Stromal cell of bone marrow (primary cell): Measurements from ENCODE around the gene TUBA3C.

Experiments
- DNase-seq: peaks from one replicate; pipeline ENCODE4 v3.0.0-alpha.2; 2012; ENCODE audit warnings: low read depth

Gene TUBA3C

GRCh38 chr13:19161308-19161707 lies 20.3 kb downstream of the TUBA3C start:
- no peak for DNase-seq

DNA sequence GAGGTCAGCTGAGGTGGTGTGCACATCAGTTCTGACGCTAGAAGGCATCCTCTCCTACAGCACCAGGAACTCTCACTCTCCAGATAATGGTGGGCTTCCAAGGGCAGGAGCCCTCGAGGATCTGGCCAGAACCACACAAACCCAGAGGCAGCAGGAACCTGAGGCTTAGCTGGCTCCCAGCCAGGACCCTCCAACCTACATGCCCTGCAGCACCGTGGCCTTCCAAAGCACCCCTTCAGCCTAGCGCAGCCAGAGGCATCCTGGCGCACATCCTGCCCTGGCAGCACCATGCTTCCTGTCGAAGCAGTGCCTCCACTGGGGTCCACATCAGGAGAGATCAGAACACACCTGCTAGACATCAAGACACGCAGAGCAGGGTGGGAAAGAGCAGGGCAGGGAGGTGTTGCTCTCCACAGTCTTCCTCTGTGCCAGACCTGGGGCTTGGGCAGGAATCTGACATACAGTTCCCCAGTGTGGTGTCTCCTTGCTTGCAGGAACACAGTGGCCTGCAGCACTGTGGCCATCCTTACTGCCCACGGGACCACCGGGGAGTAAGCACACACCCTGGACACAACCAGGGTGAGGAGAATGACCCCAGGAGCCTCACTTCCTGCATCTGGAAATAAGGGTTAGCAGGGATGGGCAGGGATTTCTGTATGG lies 21.7 kb downstream of the TUBA3C start:
- DNase-seq: no peak

DNA sequence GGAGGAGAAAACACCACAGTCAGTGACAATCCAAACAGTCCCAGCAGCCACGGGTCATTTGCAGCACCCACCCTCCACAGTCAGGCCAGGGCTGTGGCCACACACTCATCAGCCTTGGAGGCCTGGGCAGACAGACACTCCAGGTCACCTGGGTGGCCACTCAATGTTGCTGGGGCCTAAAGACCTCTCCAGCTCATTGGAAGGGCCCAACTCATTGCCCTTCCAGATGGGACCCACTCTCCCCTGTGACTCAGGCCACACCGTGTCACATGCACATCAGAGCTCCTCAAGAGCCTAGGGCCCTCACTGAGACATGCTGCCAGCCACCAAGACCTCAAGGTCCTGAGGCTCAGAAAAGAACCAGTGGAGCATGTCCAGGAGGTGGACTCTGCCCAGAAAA lies 22.4 kb downstream of the TUBA3C start:
- DNase-seq: no peak

DNA sequence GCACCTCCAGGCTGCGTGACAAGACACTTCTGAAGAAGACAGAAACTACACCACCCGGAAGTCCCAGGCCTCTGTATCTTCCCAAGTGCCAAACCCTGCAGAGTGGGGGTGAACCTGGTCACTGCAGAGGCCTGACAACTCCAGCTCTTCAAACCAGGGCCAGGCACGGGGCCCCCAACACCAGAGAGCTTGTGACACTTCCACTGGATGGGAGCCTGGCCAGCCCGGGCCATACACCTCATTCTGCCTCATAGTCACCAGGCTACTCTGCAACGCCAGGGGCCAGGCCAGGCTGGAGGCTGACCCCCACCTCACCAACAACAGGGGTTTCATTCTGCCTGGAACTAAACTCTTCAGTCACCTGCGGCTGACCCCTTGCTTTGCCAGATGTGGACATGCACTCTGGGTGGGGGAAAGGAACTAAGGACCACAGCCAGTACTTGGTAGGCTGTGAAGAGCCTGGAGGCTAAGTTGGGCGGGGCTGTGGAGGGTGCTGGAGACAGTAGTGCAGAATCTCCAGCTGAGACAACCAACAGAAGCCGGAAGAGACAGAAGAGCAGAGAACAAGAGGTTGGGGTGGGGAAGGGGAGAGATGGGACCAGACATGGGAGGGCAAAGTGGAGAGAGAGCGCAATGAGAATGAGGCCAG lies 23.0 kb downstream of the TUBA3C start:
- DNase-seq: no peak

DNA sequence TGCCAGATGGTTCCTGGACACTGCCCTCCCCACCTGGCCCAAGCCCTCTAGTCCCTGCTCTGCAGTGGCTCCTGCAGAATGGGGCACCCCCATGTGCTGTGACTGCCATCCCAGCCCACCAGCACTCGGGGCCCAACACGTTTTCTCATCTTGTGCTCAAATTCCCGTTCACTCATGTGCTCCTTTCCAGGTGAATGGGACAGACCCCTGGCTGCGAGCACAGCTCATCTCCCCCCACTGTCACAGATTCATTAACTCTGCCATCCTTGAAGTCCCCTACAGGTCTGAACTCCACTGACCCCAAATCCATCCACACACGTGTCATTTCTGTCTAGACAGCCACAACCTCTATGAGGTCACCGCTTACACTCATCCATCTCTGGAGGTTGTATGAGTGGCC lies 23.6 kb downstream of the TUBA3C start:
- no peak for DNase-seq

GRCh38 chr13:19157461-19157860 lies 24.2 kb downstream of the TUBA3C start:
- no peak for DNase-seq

DNA sequence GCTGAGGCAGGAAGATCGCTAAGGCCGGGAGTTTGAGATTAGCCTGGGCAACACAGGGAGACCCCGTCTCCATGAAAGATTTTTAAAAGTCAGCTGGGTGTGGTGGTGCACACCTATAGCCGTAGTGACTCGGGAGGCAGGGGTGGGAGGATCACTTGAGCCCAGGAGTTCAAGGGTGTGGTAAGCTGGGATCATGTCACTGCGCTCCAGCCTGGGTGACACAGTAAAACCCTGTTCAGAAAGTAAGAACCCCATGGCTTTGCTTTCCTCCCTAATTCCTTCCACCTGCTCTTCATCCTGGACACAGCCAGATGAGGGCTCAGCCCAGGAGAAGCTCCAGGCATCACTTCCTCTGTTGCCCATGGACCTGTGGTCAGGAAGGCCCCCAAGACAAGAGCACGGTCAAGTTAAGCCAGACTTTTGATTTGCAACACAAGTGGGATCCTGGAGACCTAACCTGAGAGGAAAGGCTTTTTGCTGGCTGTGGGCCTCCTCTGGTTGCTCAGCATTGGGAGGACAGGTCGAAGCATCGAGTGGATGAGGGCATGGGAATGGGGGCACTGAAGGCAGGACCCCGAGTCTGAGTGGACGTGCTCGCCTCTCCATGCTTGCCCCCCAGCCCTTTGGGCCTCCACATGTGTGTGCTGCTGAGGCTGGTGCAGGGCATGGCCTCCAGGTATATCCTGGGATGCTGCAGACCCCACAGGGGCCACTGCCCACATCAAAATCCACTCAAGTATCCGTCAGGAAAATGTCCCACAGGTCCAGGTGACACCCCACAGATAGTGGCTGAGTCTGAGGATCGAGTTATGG lies 25.4 kb downstream of the TUBA3C start:
- DNase-seq: no peak

DNA sequence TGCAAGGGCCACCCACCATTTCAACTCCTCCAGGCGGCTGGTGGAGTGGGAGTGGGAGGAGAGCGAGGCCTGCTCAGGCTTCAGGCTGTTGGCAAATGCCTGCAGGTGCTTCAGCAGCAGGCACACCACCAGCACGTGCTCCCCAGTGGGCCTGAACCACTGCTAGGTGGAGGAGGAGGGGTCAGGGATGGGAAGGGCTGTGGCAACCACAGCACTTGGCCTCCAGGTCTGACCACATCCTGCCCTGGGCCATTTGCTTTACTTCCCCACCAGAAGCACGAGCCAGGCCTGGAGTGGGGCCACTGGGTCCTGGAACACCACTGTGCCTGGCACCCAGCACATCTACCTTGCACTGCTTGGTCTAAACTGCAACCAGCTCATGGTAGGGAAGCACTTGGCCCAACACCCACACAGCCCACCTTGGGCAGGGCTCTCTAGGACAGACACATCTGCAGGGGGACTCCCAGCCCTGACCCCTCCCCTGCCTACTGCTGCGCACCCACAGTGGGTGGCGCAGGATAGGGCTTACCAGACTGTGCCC lies 26.2 kb downstream of the TUBA3C start:
- DNase-seq: no peak

DNA sequence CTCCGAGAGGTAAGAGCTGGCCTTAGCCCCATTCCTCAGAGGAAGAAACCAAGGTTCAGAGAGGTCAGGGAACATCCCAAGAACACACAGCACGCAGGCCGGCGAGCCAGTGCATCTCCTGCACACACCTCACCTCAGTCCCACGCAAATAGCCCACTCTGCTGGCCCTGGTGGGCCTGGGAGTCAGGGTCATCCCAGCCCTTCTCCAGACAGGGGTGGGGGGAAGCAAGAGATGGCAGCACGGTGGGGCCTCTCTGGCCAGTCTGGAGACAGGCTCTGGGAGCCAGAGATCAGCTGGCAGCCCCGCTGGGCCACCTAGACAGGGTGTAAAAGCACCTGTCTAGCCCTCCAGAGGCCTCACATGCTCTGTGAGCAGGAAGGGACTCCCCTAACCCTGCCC lies 26.8 kb downstream of the TUBA3C start:
- no peak for DNase-seq

GRCh38 chr13:19153782-19154450 lies 27.7 kb downstream of the TUBA3C start:
- DNase-seq: no peak

- DNase-seq: no peak
Measured at GRCh38 chr13:19152403-19152802, 29.2 kb downstream of the TUBA3C start.

DNA sequence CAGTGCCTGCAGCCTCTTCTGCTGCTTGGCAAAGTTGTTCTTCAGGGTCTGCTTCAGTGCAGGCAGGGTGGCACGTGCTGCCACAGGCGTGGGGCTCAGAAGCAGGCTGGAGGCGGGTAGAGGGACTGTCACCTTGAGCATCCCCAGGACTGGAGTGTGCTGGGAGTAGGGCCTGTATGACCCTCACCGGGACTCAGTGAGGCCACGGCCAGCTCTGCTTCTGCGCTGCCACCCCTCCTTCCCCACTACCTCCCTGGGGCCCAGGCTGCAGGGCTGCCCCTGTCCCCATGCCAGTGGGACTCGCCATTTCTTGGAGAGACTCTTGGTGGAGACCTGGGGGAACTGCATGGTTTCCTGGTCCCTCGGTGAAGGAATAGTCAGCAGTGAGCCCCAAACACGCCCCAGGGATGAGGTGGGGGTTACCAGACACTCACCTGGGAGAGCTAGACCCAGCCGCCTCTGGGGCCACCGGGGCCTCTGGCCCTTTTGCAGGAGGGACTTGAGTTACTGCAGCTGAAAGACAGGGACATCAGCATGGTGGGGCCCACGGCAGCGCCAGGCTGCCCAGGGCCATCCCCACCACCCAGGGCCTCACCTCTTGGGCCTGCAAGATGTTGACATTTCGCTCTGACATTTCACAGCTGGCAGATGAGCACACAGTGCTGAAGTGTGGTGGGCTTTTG lies 29.9 kb downstream of the TUBA3C start:
- no peak for DNase-seq

- no peak for DNase-seq
Measured at GRCh38 chr13:19150712-19151228, 30.9 kb downstream of the TUBA3C start.

GRCh38 chr13:19150226-19150625 lies 31.4 kb downstream of the TUBA3C start:
- no peak for DNase-seq

GRCh38 chr13:19148561-19148960 lies 33.1 kb downstream of the TUBA3C start:
- no peak for DNase-seq
